ENCODE results near the gene USP30.
"Not testable (repeated sequence)": the region's sequence is repeated elsewhere in the genome, so short reads cannot be mapped to it uniquely, and the experiment has no call there.

The USP30 gene

GRCh38 chr12:109052414-109053323 is at the start of gene USP30:
TSS of gene USP30 (plus strand) at chr12:109052576. CDS start at chr12:109052679, 103 bp downstream.
- DNase-seq (ENCODE audit: low read depth in 2 of 2), result peak; percentile 73 to 76

- no peak for DNase-seq (ENCODE audit: low read depth in 2 of 2)
These were observed 48.4 kb upstream of the USP30 start for GRCh38 chr12:109004017-109004416.

- DNase-seq (ENCODE audit: low read depth in 2 of 2), result no peak
These were observed 42.6 kb upstream of the USP30 start for GRCh38 chr12:109009766-109010165.

- DNase-seq (ENCODE audit: low read depth in 2 of 2), result no peak
These were observed 42.1 kb upstream of the USP30 start for GRCh38 chr12:109010259-109010658.

DNA sequence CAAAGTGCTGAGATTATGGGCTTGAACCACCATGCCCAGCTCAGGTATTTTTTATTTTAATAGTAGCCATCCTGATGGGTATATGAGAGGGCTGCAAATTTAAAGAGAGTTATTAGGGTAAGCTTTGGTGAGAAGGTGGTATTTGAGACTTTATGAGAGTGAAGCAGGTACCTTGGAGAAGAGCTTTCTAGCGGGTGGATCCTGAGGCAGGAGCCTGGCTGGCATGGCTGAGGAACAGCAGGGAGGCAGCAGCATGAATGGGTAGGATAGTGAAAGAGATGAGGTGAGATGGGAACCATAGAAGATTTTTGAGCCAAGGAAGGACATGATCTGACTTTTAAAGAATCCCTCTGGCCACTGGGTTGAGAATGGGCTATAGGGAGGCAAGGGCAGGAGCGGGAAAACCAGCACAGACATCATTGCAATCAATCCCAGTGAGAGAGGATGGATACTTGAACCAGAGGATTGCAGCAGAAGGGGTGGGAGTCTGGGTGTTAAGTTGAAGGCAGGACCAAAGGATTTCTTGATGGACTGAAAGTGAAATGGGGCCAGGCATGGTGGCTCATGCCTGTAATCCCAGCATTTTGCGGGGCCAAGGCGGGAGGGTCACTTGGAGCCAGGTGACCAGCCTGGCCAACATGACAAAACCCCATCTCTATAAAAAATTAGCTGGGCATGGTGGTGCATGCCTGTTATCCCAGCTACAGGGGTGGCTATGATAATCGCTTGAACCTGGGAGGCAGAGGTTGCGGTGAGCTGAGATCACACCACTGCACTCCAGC is 37.2 kb upstream of the USP30 start:
- DNase-seq (ENCODE audit: low read depth in 2 of 2), result no peak

GRCh38 chr12:109016016-109016415 is 36.4 kb upstream of the USP30 start:
- no peak for DNase-seq (ENCODE audit: low read depth in 2 of 2)

DNA sequence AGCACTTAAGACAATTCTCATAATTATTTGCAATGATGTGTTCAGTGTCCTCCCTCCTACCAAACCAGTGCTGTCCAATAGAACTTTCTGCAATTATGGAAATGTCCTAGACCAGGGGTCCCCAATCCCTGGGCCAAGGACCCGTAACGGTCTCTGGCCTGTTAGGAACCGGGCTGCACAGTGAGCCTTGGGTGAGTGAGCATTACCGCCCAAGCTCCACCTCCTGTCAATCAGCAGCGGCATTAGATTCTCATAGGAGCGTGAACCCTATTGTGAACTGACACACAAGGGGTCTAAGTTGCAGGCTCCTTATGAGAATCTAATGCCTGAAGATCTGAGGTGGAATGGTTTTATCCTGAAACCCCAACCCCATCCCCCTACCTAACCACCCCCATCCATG is 35.4 kb upstream of the USP30 start:
- DNase-seq (ENCODE audit: low read depth in 2 of 2), result no peak

DNA sequence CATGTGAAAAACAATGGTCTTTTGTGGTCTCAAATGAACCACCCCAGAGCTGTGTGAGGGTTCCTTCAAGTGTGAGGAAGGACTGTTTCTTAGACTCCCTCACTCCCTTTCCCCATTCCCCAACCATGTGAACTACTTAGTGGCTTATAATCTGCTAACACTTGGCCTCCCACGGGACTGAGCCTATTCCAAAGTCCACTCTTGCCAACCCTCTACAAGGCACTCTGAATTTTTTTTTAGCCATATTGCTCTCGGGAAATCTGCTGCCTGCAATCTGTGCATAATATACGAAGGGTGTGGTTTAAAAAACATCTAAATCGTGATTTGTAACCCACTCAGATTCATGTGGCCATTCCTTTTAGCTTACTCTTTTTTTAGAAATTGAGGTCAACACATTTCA is 34.1 kb upstream of the USP30 start:
- no peak for DNase-seq (ENCODE audit: low read depth in 2 of 2)

- DNase-seq (ENCODE audit: low read depth in 2 of 2), result no peak
These were observed 32.1 kb upstream of the USP30 start for GRCh38 chr12:109020146-109020795.

GRCh38 chr12:109020796-109021380 is 31.5 kb upstream of the USP30 start, which contains the start of gene SVOP:
TSS of gene SVOP (minus strand) at chr12:109021068. CDS start at chr12:109020868, 200 bp downstream.
- DNase-seq (ENCODE audit: low read depth in 2 of 2), result peak in 1 of 2 donors; percentile 3

DNA sequence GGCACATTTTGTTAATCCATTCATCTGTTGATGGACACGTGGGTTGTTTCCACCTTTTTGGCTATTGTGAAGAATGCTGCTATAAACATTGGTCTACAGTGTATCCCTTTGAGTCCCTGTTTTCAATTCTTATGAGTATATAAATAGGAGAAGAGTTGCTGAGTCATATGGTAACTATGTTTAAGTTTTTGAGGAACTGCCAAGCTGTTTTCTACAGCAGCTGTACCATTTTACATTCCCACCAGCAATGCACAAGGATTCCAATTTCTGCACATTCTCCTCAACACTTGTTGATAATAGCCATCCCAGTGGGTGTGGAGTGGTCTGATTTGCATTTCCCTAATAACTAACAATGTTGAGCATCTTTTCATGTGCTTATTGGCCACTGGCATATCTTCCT is 24.6 kb upstream of the USP30 start:
- no peak for DNase-seq (ENCODE audit: low read depth in 2 of 2)

GRCh38 chr12:109028624-109029023 is 23.8 kb upstream of the USP30 start:
- DNase-seq (ENCODE audit: low read depth in 2 of 2), result not testable (repeated sequence)

DNA sequence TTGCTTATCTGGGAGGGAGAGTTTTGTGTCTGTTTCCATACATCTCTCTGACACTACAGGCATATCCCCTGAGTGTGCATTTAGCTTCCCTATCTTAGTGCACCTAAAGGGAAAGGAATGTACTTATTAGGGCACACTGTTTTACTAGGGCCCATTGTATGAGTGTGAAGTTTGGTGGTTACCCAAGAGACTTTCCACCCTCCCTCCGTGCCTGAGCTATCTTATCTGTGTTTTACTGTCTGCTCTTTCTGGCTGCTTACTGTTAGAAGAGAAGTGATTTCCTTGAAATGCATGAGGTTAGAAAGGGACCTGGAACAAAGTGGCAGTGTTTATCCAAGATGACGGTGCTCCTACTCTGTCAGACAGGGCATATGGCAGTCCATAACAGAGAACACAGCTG is 23.0 kb upstream of the USP30 start:
- DNase-seq (ENCODE audit: low read depth in 2 of 2), result no peak

DNA sequence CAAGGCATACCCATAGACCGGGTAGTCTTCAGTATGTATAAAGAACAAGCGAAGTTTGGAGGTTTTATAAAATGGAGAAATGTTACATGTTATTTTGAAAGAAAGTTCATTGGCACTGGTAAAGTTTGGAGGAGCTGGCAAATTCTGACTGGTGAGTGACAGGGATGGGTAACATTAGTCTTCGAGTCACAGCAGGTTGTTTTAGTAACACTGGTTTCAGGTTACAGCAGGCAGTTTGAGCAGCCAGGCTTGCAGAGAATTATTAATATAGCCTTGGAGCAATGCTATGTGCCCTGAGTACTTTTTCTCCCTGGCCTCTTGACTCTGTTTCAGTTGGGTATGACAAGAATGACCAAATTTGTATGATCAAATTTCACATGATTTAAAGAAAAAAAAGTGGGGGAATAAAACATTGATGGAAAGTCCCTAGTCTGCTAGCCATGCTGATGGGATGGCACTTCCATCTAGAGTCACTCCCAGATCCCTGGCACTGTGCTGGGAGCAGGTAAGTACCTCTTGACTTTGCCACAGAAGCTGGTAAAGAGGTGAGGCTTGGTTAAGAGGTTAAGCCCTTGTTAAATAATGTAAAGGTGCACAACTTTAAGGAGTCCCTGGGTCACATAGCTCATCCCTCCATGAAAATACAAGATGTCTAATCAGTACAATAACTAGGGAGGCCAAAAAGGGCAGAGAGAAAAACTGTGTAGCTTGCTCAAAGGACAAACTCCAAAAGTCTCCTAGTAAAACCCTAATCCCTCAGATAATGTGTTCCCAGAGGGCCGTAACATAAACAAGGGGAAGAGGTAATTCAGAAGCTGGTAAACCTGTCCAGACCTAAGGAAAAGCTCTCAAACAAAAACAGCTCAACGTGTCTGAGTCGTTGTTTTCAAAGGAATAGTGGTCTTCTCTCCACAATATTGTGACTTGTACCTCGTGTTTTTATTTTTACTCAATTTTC is 18.9 kb upstream of the USP30 start:
- DNase-seq (ENCODE audit: low read depth in 2 of 2), result no peak

DNA sequence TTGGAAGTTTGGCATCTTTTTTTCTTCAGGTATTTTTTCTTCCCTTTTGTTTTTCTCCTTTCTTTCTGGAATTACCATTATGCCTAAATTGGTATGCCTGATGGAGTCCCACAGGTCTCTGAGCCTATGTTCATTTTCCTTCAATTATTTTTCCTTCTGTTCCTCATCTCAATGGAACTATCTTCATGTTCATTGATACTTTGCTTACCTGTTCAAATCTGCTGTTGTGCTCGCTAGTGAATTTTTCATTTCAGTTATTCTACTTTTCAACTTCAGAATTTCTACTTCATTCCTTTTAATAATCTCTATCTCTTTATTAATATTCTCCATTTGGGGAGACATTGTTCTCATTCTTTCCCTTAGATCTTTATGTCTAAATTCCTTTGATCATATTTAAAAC is 15.4 kb upstream of the USP30 start:
- DNase-seq (ENCODE audit: low read depth in 2 of 2), result no peak

DNA sequence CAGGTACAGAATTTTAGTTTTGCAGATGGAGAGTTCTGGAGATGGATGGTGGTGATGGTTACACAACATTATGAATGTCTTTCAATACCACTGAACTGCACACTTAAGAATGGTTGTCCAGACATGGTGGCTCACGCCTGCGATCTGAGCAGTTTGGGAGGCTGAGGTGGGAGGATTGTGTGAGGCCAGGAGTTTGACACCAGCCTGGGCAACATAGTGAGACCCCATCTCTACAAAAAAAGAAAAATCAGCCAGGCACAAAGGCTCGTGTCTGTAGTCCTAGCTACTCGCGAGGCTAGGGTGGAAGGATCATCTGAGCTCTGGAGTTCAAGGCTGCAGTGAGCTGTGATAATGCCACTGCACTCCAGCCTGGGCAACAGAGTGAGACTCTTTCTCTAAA is 8.1 kb upstream of the USP30 start:
- DNase-seq (ENCODE audit: low read depth in 2 of 2), result no peak

- DNase-seq (ENCODE audit: low read depth in 2 of 2), result no peak
These were observed 5.1 kb upstream of the USP30 start for GRCh38 chr12:109047081-109047805.

DNA sequence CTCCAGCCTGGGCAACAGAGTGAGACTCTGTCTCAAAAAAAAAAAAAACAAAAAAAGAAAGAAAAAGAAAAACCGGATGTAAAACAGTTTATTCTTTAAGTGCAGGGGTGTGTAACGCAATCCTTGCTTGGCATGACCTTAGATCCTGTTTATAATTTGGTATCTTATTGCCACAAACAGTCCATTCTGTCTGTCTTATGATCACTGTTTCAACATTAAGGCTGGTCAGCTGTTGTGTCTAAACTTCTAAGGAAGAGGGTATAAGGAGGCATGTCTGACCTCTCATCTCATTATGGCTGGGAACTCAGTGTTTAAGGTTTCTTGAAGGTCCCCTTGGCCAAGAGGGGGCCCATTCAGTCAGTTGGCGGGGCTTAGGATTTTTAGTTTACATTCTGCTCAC is 3.7 kb upstream of the USP30 start:
- DNase-seq (ENCODE audit: low read depth in 2 of 2), result not testable (repeated sequence)

DNA sequence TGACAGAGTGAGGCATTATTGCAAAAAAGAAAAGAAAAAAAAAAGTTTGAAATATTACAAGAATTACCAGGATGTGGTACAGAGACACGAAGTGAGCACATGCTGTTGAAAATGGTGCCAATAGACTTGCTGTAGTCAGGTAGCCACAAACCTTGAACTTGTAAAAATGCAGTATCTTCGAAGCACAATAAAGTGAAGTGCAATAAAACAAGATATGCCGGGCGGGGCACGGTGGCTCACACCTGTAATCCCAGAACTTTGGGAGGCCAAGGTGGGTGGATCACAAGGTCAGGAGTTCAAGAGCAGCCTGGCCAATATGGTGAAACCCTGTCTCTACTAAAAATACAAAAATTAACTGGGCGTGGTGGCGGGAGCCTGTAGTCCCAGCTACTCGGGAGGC is 2.6 kb upstream of the USP30 start:
- DNase-seq (ENCODE audit: low read depth in 2 of 2), result not testable (repeated sequence)

DNA sequence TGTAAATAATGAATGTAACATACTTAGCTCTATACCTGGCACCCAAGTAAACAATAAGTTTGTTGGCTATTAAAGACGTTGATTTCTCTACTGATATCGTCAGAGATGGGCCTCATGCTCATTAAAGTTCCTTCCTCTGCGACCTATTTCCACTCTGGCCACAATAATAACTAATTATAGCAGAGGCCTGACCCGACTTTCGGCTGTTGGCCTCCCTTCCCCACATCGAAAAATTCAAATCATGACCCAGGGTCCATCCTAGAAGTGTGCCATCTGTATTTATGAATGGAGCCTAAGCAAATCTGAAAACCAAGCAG is 321 bp upstream of the USP30 start:
- DNase-seq (ENCODE audit: low read depth in 2 of 2), result no peak
